Osteoblast (primary cell): ENCODE measurements around the gene LASP1. TPM values are rescaled to one million over a fixed set of nuclear protein-coding genes. Genes with fewer than 3 reads are reported as not detected.

Source experiments
- DNase-seq: peaks from one replicate; pipeline ENCODE4 v3.0.0; 2011; ENCODE audit warnings: low spot score, mixed read lengths; ENCODE audit not compliant: insufficient read length; ENCODE audit errors: missing footprints
- H2AFZ ChIP-seq: 2 replicates; pipeline ENCODE4 v1.6.0; 2011; ENCODE audit warnings: mild to moderate bottlenecking, low read length
- H3K27ac ChIP-seq: 2 replicates; pipeline ENCODE4 v1.5.1; 2011; ENCODE audit warnings: mild to moderate bottlenecking, low read depth, low read length, moderate library complexity
- H3K27me3 ChIP-seq: 2 replicates; pipeline ENCODE4 v1.6.0; 2012; ENCODE audit warnings: mild to moderate bottlenecking, control low read depth, inconsistent platforms, low read length, moderate library complexity; ENCODE audit not compliant: insufficient read depth
- H3K36me3 ChIP-seq: 2 replicates; pipeline ENCODE4 v1.5.1; 2011; ENCODE audit warnings: mild to moderate bottlenecking, low read length, control low read depth, moderate library complexity; ENCODE audit not compliant: insufficient read depth
- H3K4me1 ChIP-seq: 2 replicates; pipeline ENCODE4 v1.5.1; 2011; ENCODE audit warnings: mild to moderate bottlenecking, low read length, control low read depth, moderate library complexity; ENCODE audit not compliant: insufficient read depth
- H3K4me2 ChIP-seq: 2 replicates; pipeline ENCODE4 v1.6.0; 2011; ENCODE audit warnings: mild to moderate bottlenecking, low read length; ENCODE audit not compliant: insufficient read depth
- H3K4me3 ChIP-seq: fragments of 200-600 bp; sonication (generic); 3 replicates; pipeline ENCODE4 v1.5.1; 2012; ENCODE audit warnings: mild to moderate bottlenecking, low read length, inconsistent platforms; ENCODE audit not compliant: insufficient read depth
- H3K79me2 ChIP-seq: 2 replicates; pipeline ENCODE4 v1.6.0; 2012; ENCODE audit warnings: mild to moderate bottlenecking, low read length, control low read depth, inconsistent platforms; ENCODE audit not compliant: insufficient read depth
- H3K9me3 ChIP-seq: 2 replicates; pipeline ENCODE4 v1.5.1; 2011; ENCODE audit warnings: low read depth, low read length, control low read depth
- H4K20me1 ChIP-seq: 2 replicates; pipeline ENCODE4 v1.6.0; 2012; ENCODE audit warnings: mild to moderate bottlenecking, low read length, control low read depth; ENCODE audit not compliant: insufficient read depth
- total RNA-seq: library from RNA; depleted of rRNA; stranded (reverse); fragments of >200 nt; gene quantifications from 2 replicates; pipeline ENCODE4 v1.2.3, GENCODE V29; 2012
- TF ChIP-seq, protein P1 (sequence below): IDR thresholded peaks from 2 replicates; pipeline ENCODE4 v1.5.1; 2011; ENCODE audit warnings: mild to moderate bottlenecking, low read depth, low read length, moderate library complexity; ENCODE audit errors: extremely low read depth

The LASP1 gene
- total RNA-seq, 1 donor, result 228 TPM

DNA sequence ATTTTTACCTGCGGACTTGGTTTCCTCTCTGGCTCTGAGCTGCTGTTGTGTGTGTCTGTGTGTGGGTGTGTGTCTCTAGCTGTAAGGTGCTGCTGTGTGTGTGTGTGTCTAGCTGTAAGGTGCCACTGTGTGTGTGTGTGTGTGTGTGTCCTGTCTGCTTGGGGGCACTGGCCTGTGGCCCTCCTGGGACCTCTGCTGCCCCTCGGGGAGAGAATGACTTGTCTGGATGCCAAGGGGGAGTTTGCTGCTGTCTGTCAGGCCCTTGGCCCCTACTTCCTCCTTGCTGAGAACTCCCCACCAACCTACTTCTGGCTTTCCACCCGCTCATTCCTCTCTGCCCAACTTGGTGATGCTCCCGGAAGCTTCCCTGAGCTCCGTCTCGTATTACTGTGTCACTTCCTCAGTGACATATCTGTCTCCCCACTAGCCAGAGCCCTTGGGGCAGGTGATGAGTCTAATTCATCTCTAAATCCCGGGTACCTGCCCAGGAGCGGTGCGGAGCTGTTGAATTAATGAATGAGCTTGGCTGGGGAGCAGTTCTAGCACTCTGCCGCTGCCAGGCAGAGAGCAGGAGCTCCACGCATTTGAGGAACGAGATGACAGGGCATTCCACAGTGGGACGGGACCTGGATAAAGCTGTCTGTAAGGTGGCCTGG, 52.0 kb downstream of the LASP1 start:
- Histone ChIP-seq H3K4me2 (no peak overlapping the region), H2AFZ (no peak overlapping the region), H3K36me3 (peaks cover 47% of the 10 kb centered on the region), H3K79me2 (peaks cover 3% of the 10 kb centered on the region), H4K20me1 (peaks cover 43% of the 10 kb centered on the region), H3K27me3 (no peaks in the 10 kb centered on the region), H3K4me1 (peaks cover 20% of the 10 kb centered on the region), H3K9me3 (no peaks in the 10 kb centered on the region), H3K4me3 (no peak overlapping the region), H3K27ac (peak overlapping the region; percentile 20)
- TF ChIP-seq, protein P1, sequence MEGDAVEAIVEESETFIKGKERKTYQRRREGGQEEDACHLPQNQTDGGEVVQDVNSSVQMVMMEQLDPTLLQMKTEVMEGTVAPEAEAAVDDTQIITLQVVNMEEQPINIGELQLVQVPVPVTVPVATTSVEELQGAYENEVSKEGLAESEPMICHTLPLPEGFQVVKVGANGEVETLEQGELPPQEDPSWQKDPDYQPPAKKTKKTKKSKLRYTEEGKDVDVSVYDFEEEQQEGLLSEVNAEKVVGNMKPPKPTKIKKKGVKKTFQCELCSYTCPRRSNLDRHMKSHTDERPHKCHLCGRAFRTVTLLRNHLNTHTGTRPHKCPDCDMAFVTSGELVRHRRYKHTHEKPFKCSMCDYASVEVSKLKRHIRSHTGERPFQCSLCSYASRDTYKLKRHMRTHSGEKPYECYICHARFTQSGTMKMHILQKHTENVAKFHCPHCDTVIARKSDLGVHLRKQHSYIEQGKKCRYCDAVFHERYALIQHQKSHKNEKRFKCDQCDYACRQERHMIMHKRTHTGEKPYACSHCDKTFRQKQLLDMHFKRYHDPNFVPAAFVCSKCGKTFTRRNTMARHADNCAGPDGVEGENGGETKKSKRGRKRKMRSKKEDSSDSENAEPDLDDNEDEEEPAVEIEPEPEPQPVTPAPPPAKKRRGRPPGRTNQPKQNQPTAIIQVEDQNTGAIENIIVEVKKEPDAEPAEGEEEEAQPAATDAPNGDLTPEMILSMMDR, result no peak
- no peak for DNase-seq

DNA sequence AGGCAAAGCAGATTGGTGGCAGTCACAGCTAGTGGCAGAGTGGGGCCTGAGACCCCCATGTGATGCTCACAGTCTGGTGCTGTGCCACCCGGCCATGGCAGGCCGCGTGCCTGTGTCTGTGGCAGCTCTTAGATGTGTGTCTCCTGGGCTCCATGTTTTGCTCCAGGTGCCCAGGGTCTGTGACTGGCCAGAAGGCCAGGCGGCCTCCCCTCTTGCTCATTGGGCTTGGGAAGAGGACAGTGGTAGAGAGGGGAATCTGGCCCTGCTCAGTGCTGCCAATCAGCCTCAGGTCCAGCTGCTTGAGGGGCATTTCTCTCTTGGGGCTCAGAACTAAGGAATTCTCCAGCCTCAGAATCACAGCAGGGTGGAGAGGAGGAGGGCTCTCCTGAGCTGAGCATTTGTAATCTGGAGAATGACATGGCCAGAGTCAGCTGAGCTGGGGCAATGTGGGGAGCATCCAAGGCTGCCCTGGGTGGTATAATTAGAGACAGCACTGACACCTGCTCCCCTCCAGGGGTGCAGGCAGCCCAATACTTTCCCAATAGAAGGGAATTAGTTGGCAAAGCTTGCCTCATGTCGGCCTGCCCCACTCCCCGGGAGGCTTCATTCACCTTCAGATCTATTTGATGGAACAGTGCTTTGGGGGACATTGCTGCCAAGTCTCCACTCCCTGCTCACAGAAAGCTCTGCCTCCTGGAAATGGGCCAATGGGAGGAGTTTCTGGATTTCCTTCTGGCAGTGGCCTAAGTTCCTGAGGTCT, 52.9 kb downstream of the LASP1 start:
- Histone ChIP-seq H3K4me3 (no peak overlapping the region), H3K79me2 (no peaks in the 10 kb centered on the region), H3K27me3 (no peaks in the 10 kb centered on the region), H3K36me3 (peaks cover 38% of the 10 kb centered on the region), H3K27ac (no peak overlapping the region), H2AFZ (no peak overlapping the region), H3K4me1 (peaks cover 20% of the 10 kb centered on the region), H3K9me3 (no peaks in the 10 kb centered on the region), H3K4me2 (no peak overlapping the region), H4K20me1 (peaks cover 35% of the 10 kb centered on the region)
- DNase-seq, result peak; percentile 83
- TF ChIP-seq, protein P1, result peak; percentile 8

DNA sequence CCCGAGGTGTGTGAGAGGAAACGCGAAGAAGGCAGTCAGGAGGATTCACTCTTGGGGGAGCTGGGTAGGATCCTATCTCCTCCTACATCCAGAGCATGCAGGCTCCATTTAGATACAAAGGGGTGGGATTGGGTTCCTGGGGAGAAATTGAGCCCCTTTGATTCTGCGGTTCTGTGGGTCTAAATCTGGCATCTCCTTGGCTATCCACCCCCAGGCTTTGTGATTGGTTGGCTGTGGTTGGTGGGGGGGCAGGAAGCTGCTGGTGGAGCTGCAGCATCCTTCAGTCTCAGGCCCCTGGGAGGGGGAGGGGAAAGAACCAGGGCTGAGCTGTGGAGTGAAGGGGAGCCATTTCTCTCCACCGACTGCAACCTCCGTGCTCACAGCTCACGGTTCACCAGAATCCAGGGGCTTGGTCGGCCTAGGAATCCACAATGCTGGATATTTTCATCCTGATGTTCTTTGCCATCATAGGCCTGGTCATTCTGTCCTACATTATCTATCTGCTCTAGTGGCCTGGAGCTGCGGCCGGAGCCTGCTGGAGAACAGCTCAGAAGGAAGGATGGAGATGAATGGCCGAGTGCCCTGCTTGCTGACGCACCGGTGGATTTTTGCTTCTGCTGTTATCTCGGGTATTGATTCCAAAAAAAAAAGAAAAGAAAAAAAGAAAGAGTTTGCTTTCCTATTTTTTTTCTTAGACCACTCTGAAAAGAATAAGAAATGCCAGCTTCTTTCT, 55.6 kb downstream of the LASP1 start, which contains the start of gene LASP1NB:
Gene LASP1NB, plus strand, starts transcription at position 352 of the 733 bp plus-strand sequence.
- H3K4me1 ChIP-seq, result peaks cover 20% of the 10 kb centered on the region
- H3K9me3 ChIP-seq, result no peaks in the 10 kb centered on the region
- H4K20me1 ChIP-seq, result peaks cover 15% of the 10 kb centered on the region
- H3K27me3 ChIP-seq, result no peaks in the 10 kb centered on the region
- no peak within 1 kb of the TSS for H3K27ac ChIP-seq
- no peaks in the 10 kb centered on the region for H3K79me2 ChIP-seq
- H2AFZ ChIP-seq, result no peak within 1 kb of the TSS
- TF ChIP-seq, protein P1, result no peak
- no peak within 1 kb of the TSS for H3K4me2 ChIP-seq
- DNase-seq, result peak; percentile 76
- H3K36me3 ChIP-seq, result peaks cover 11% of the 10 kb centered on the region
- no peak within 1 kb of the TSS for H3K4me3 ChIP-seq
